Liver (tissue), 9 donors: ENCODE data around the gene SLC22A31. TPM values are rescaled to one million over a fixed set of nuclear protein-coding genes. Genes with fewer than 3 reads are reported as not detected.

ENCODE experiments used
- DNase-seq: peaks from one replicate; pipeline ENCODE4 v3.0.0-alpha.2; 2017; ENCODE audit warnings: low spot score
- H3K27ac ChIP-seq, 2 donors: one replicate each; pipeline ENCODE4 v1.7.0; 2013; ENCODE audit warnings: inconsistent platforms in 2 of 2, low read length in 2 of 2, control low read depth in 1 of 2, low read depth in 1 of 2, mild to moderate bottlenecking in 1 of 2
- H3K27me3 ChIP-seq, 4 donors: one replicate each; pipeline versions ENCODE4 v1.6.1 to v1.7.0; 2013; ENCODE audit warnings: low read length in 3 of 4, inconsistent platforms in 1 of 4, mild to moderate bottlenecking in 1 of 4, moderate library complexity in 1 of 4; ENCODE audit not compliant: control insufficient read depth in 4 of 4, insufficient read depth in 4 of 4
- H3K36me3 ChIP-seq, 4 donors: one replicate each; pipeline versions ENCODE4 v1.6.1 to v1.7.0; 2013; ENCODE audit warnings: low read length in 3 of 4, mild to moderate bottlenecking in 3 of 4, low read depth in 1 of 4, moderate library complexity in 1 of 4; ENCODE audit not compliant: control insufficient read depth in 4 of 4, insufficient read depth in 3 of 4
- H3K4me1 ChIP-seq, 4 donors: one replicate each; pipeline versions ENCODE4 v1.6.1 to v1.7.0; 2013; ENCODE audit warnings: low read length in 3 of 4, mild to moderate bottlenecking in 3 of 4, moderate library complexity in 1 of 4; ENCODE audit not compliant: control insufficient read depth in 4 of 4, insufficient read depth in 4 of 4
- H3K4me3 ChIP-seq, 3 donors: one replicate each; pipeline versions ENCODE4 v1.6.1 to v1.7.0; 2013; ENCODE audit warnings: low read length in 3 of 3, control low read depth in 1 of 3, low read depth in 1 of 3, mild to moderate bottlenecking in 1 of 3
- H3K9ac ChIP-seq, 2 donors: one replicate each; pipeline ENCODE4 v1.7.0; 2013; ENCODE audit warnings: low read length in 2 of 2, mild to moderate bottlenecking in 2 of 2, moderate library complexity in 2 of 2, control low read depth in 1 of 2, low read depth in 1 of 2
- H3K9me3 ChIP-seq, 4 donors: one replicate each; pipeline versions ENCODE4 v1.6.1 to v1.7.0; 2013; ENCODE audit warnings: low read length in 3 of 4; ENCODE audit not compliant: control insufficient read depth in 4 of 4
- ATF3 ChIP-seq: IDR thresholded peaks from 2 replicates; pipeline ENCODE4 v1.6.1; 2016; ENCODE audit warnings: antibody characterized with exemption
- EGR1 ChIP-seq, 2 donors: IDR thresholded peaks; 2 replicates each; pipeline ENCODE4 v1.6.1; 2016 to 2018; ENCODE audit warnings: antibody characterized with exemption in 2 of 2, low read depth in 2 of 2
- FOXA1 ChIP-seq: IDR thresholded peaks from 2 replicates; pipeline ENCODE4 v1.6.1; 2016; ENCODE audit warnings: antibody characterized with exemption
- FOXA2 ChIP-seq: IDR thresholded peaks from 2 replicates; pipeline ENCODE4 v1.6.1; 2016; ENCODE audit warnings: antibody characterized with exemption
- GABPA ChIP-seq, 2 donors: IDR thresholded peaks in 1 of 2; conservative IDR thresholded peaks in 1 of 2; 2 replicates each; pipeline ENCODE4 v1.6.1; 2016; ENCODE audit warnings: antibody characterized with exemption in 2 of 2, mild to moderate bottlenecking in 1 of 2, moderate library complexity in 1 of 2
- HNF4A ChIP-seq, 2 donors: conservative IDR thresholded peaks; 2 replicates each; pipeline ENCODE4 v1.6.1; 2016; ENCODE audit warnings: antibody characterized with exemption in 2 of 2, mild to moderate bottlenecking in 2 of 2
- HNF4G ChIP-seq: IDR thresholded peaks from 2 replicates; pipeline ENCODE4 v1.6.1; 2016; ENCODE audit warnings: antibody characterized with exemption
- JUND ChIP-seq, 2 donors: IDR thresholded peaks; 2 replicates each; pipeline ENCODE4 v1.6.1; 2016; ENCODE audit warnings: antibody characterized with exemption in 2 of 2
- MAX ChIP-seq: IDR thresholded peaks from 2 replicates; pipeline ENCODE4 v1.6.1; 2016; ENCODE audit warnings: antibody characterized with exemption
- NR2F2 ChIP-seq: IDR thresholded peaks from 2 replicates; pipeline ENCODE4 v1.6.1; 2016; ENCODE audit warnings: antibody characterized with exemption
- RAD21 ChIP-seq, 2 donors: IDR thresholded peaks; 2 replicates each; pipeline ENCODE4 v1.6.1; 2016; ENCODE audit warnings: antibody characterized with exemption in 2 of 2, mild to moderate bottlenecking in 2 of 2
- RXRA ChIP-seq, 2 donors: IDR thresholded peaks; 2 replicates each; pipeline ENCODE4 v1.6.1; 2017 to 2018; ENCODE audit warnings: antibody characterized with exemption in 2 of 2, mild to moderate bottlenecking in 1 of 2
- SP1 ChIP-seq: IDR thresholded peaks from 2 replicates; pipeline ENCODE4 v1.6.1; 2018; ENCODE audit warnings: antibody characterized with exemption, mild to moderate bottlenecking
- TAF1 ChIP-seq: conservative IDR thresholded peaks from 2 replicates; pipeline ENCODE4 v1.6.1; 2016; ENCODE audit warnings: antibody characterized with exemption, mild to moderate bottlenecking
- YY1 ChIP-seq: IDR thresholded peaks from 2 replicates; pipeline ENCODE4 v1.6.1; 2016; ENCODE audit warnings: antibody characterized with exemption, mild to moderate bottlenecking
- WGBS: extraction: QIAGEN DNeasy Blood & Tissue Kit; methylation state at CpG from one replicate; pipeline ENCODE4 v1.1.7; 2013; 5-methylcytosine and 5-hydroxymethylcytosine counted together
- polyA plus RNA-seq, 2 donors: library from polyadenylated mRNA; stranded (reverse) in 1 of 2; unstranded in 1 of 2; fragments of 200-250 nt in 1 of 2; fragments of >200 nt in 1 of 2; fragmentation: Nextera tagmentation in 1 of 2; extraction: Ambion mirVana in 1 of 2; gene quantifications; one replicate each; pipeline versions ENCODE4 v1.2.1 to v1.2.3, GENCODE V29; 2013 to 2015
- total RNA-seq, 2 donors: library from RNA; depleted of rRNA; stranded (reverse); fragments of >200 nt; gene quantifications; one replicate each; pipeline ENCODE4 v1.2.3, GENCODE V29; 2014
- TF ChIP-seq, protein P1 (sequence below): fragments of 150-350 bp; IDR thresholded peaks from 2 replicates; pipeline ENCODE4 v1.5.1; 2017; ENCODE audit warnings: improper control_type of control experiment, low read depth, low read length; ENCODE audit not compliant: missing input control
- TF ChIP-seq, protein P2 (sequence below): IDR thresholded peaks from 2 replicates; pipeline ENCODE4 v1.6.1; 2016; ENCODE audit warnings: antibody characterized with exemption, mild to moderate bottlenecking
- TF ChIP-seq, protein P3 (sequence below): IDR thresholded peaks from 2 replicates; pipeline ENCODE4 v1.6.1; 2016; ENCODE audit warnings: antibody characterized with exemption
- donor health status: healthy.
- donor health status: healthy.
- donor health status: healthy.
- donor health status: healthy.
- donor health status: healthy.

The SLC22A31 gene
- total and polyA plus RNA-seq, 4 donors: 0.15 to 0.50 (median 0.48) TPM; not detected in 1

DNA sequence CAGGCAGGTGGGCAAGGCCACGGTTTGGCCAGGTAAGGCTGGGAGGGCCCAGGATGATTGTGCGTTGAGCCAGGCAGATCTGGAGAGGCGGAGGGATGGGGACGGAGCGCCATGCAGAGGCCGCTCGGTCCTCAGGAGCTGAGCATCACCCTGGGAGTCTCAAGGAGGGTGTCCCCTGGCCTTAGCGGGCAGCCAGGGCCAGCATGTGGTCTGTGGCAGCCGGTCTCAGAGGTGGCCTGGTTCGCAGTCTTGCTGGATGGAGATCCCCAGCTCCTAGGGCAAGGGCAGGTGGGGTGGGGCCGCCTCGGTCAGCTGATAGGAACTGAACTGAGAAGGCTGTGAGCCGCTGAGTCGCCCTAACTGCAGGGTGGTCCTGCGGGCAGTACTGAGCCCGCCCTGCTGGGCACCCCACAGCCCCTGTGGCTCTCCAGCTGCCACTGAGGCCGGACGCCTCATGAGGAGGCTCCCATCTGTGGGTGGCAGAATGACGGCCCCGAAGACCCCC, 40.4 kb downstream of the SLC22A31 start:
- H3K9me3 ChIP-seq: no peaks in the 10 kb centered on the region
- DNase-seq: no peak
- H3K27ac ChIP-seq: no peak overlapping the region
- peaks cover 0 to 4% (median 0%) of the 10 kb centered on the region in 4 donors for H3K4me1 ChIP-seq
- TF ChIP-seq TAF1 (no peak), HNF4G (no peak), HNF4A (conservative IDR thresholded peaks at IDR 0.05) (no peak), FOXA1 (no peak)
- TF ChIP-seq, protein P1, sequence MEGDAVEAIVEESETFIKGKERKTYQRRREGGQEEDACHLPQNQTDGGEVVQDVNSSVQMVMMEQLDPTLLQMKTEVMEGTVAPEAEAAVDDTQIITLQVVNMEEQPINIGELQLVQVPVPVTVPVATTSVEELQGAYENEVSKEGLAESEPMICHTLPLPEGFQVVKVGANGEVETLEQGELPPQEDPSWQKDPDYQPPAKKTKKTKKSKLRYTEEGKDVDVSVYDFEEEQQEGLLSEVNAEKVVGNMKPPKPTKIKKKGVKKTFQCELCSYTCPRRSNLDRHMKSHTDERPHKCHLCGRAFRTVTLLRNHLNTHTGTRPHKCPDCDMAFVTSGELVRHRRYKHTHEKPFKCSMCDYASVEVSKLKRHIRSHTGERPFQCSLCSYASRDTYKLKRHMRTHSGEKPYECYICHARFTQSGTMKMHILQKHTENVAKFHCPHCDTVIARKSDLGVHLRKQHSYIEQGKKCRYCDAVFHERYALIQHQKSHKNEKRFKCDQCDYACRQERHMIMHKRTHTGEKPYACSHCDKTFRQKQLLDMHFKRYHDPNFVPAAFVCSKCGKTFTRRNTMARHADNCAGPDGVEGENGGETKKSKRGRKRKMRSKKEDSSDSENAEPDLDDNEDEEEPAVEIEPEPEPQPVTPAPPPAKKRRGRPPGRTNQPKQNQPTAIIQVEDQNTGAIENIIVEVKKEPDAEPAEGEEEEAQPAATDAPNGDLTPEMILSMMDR: no peak
- TF ChIP-seq, protein P2, sequence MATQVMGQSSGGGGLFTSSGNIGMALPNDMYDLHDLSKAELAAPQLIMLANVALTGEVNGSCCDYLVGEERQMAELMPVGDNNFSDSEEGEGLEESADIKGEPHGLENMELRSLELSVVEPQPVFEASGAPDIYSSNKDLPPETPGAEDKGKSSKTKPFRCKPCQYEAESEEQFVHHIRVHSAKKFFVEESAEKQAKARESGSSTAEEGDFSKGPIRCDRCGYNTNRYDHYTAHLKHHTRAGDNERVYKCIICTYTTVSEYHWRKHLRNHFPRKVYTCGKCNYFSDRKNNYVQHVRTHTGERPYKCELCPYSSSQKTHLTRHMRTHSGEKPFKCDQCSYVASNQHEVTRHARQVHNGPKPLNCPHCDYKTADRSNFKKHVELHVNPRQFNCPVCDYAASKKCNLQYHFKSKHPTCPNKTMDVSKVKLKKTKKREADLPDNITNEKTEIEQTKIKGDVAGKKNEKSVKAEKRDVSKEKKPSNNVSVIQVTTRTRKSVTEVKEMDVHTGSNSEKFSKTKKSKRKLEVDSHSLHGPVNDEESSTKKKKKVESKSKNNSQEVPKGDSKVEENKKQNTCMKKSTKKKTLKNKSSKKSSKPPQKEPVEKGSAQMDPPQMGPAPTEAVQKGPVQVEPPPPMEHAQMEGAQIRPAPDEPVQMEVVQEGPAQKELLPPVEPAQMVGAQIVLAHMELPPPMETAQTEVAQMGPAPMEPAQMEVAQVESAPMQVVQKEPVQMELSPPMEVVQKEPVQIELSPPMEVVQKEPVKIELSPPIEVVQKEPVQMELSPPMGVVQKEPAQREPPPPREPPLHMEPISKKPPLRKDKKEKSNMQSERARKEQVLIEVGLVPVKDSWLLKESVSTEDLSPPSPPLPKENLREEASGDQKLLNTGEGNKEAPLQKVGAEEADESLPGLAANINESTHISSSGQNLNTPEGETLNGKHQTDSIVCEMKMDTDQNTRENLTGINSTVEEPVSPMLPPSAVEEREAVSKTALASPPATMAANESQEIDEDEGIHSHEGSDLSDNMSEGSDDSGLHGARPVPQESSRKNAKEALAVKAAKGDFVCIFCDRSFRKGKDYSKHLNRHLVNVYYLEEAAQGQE: no peak
- H3K4me3 ChIP-seq: no peak overlapping the region
- no peaks in the 10 kb centered on the region for H3K27me3 ChIP-seq
- 89% methylated on average over 20 of the region's 20 CpGs for WGBS
- no peaks in the 10 kb centered on the region for H3K36me3 ChIP-seq
- H3K9ac ChIP-seq: no peak overlapping the region

GRCh38 chr16:89159066-89159849, 41.1 kb downstream of the SLC22A31 start:
- no peak for DNase-seq
- Histone ChIP-seq H3K4me1 (peaks cover 0 to 4% (median 0%) of the 10 kb centered on the region in 4 donors), H3K27ac (no peak overlapping the region), H3K4me3 (no peak overlapping the region), H3K9me3 (no peaks in the 10 kb centered on the region), H3K36me3 (no peaks in the 10 kb centered on the region), H3K27me3 (no peaks in the 10 kb centered on the region), H3K9ac (no peak overlapping the region)
- no peak for TF ChIP-seq HNF4G
- TF ChIP-seq, protein P1: no peak
- TF ChIP-seq FOXA2: no peak
- no peak for TF ChIP-seq SP1
- TF ChIP-seq NR2F2: no peak
- TF ChIP-seq HNF4A (conservative IDR thresholded peaks at IDR 0.05): no peak
- no peak for TF ChIP-seq GABPA (IDR thresholded peaks at IDR 0.05 in 1 of 2, conservative IDR thresholded peaks at IDR 0.05 in 1 of 2)
- TF ChIP-seq RAD21 (IDR thresholded peaks at IDR 0.05): no peak
- no peak for TF ChIP-seq TAF1
- no peak for TF ChIP-seq ATF3
- no peak for TF ChIP-seq YY1
- TF ChIP-seq FOXA1: no peak
- TF ChIP-seq MAX: no peak
- TF ChIP-seq RXRA (IDR thresholded peaks at IDR 0.05): no peak
- TF ChIP-seq, protein P3, sequence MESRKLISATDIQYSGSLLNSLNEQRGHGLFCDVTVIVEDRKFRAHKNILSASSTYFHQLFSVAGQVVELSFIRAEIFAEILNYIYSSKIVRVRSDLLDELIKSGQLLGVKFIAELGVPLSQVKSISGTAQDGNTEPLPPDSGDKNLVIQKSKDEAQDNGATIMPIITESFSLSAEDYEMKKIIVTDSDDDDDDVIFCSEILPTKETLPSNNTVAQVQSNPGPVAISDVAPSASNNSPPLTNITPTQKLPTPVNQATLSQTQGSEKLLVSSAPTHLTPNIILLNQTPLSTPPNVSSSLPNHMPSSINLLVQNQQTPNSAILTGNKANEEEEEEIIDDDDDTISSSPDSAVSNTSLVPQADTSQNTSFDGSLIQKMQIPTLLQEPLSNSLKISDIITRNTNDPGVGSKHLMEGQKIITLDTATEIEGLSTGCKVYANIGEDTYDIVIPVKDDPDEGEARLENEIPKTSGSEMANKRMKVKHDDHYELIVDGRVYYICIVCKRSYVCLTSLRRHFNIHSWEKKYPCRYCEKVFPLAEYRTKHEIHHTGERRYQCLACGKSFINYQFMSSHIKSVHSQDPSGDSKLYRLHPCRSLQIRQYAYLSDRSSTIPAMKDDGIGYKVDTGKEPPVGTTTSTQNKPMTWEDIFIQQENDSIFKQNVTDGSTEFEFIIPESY: no peak
- TF ChIP-seq JUND (IDR thresholded peaks at IDR 0.05): no peak
- no peak for TF ChIP-seq EGR1 (IDR thresholded peaks at IDR 0.05; ENCODE audit: low read depth in 2 of 2)
- WGBS: 82% methylated on average over 48 of the region's 48 CpGs
